D721Med (cell line): ENCODE data around the gene CELSR3.

Experiments used
- DNase-seq: peaks from one replicate; pipeline ENCODE4 v3.0.0; 2011; ENCODE audit warnings: low spot score; ENCODE audit not compliant: insufficient read length
- FAIRE-seq: peaks from 2 replicates; lab custom pipeline; 2011; peaks lifted over from hg19 to GRCh38; lab: Jason Lieb, UNC
- TF ChIP-seq, protein P1 (sequence below): IDR thresholded peaks from 2 replicates; pipeline ENCODE4 v1.5.1; 2012; ENCODE audit warnings: mild to moderate bottlenecking, control low read depth; ENCODE audit not compliant: insufficient read depth; ENCODE audit errors: missing control alignments

The CELSR3 gene

GRCh38 chr3:48674505-48674904 lies 11.8 kb upstream of the CELSR3 start:
- no peak for FAIRE-seq
- TF ChIP-seq, protein P1, sequence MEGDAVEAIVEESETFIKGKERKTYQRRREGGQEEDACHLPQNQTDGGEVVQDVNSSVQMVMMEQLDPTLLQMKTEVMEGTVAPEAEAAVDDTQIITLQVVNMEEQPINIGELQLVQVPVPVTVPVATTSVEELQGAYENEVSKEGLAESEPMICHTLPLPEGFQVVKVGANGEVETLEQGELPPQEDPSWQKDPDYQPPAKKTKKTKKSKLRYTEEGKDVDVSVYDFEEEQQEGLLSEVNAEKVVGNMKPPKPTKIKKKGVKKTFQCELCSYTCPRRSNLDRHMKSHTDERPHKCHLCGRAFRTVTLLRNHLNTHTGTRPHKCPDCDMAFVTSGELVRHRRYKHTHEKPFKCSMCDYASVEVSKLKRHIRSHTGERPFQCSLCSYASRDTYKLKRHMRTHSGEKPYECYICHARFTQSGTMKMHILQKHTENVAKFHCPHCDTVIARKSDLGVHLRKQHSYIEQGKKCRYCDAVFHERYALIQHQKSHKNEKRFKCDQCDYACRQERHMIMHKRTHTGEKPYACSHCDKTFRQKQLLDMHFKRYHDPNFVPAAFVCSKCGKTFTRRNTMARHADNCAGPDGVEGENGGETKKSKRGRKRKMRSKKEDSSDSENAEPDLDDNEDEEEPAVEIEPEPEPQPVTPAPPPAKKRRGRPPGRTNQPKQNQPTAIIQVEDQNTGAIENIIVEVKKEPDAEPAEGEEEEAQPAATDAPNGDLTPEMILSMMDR, result no peak
- no peak for DNase-seq

GRCh38 chr3:48672522-48672921 lies 9.8 kb upstream of the CELSR3 start:
- TF ChIP-seq, protein P1, result no peak
- FAIRE-seq (no peak), DNase-seq (no peak)

- FAIRE-seq (no peak), DNase-seq (no peak)
- TF ChIP-seq, protein P1, result no peak
These were observed 2.2 kb upstream of the CELSR3 start for GRCh38 chr3:48664929-48665328.

DNA sequence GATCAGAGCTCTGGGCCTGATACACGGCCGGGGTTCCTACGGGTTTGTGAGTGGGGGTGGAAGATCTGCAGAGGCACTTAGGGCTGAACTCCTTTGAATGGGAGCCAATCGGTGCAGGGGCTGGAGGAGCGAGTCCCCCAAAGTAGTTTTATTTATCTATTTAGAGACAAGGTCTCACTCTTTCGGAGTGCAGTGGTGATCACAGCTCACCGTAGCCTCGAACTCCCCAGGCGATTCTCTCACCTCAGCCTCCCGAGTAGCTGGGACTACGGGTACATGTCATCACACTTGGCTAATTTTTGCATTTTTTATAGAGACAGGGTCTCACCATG lies 1.6 kb upstream of the CELSR3 start:
- no peak for DNase-seq
- FAIRE-seq, result no peak
- TF ChIP-seq, protein P1, result no peak

DNA sequence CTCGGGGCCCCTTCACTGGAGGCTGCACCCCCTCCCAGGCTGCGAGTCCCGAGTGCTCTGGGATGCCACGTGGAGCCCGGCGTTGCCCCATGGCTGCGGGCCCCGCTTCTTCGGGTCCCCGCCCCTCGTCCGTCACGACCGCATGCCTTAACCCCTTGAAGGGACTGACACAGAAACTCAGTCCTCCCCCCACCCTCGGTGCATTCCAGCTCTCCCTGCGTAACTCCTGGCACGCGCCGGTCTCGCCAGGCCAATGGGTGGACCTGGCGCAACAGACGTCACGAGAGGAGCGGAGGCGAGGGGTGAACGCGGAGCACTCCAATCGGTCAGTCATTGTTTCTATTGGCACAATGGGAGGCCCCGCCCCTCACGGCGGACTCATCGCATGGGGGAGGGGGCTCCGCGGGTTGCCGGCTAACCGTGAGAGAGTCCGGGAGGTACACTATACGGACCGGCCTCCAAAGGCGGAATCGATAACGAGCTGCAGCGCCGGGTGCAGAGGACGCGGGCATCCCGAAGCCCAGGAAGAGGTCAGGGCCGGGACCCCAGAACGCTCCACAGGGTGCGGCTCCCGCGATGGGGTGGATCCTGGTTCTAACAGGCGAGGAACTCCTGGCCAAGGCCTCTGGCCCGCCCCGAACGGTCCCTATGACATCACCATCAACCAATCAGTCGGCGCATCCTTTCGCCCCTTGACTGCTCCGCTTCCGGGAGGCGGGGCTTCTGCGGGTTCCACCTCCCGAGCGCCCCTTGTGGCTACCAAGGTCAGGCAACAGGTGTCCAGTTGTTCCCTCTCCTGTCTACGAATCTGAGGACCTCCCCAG lies 1.0 kb upstream of the CELSR3 start:
- DNase-seq, result peak; percentile 76
- no peak for FAIRE-seq
- TF ChIP-seq, protein P1, result peak; percentile 42

GRCh38 chr3:48662145-48662752 lies 437 bp downstream of the CELSR3 start:
- TF ChIP-seq, protein P1, result no peak
- DNase-seq, result no peak
- FAIRE-seq, result no peak
